COR-L47 (cell line): ENCODE data around the gene MDH1.
"Not testable (repeated sequence)": the region's sequence is repeated elsewhere in the genome, so short reads cannot be mapped to it uniquely, and the experiment has no call there.

Experiments used
- DNase-seq: peaks from one replicate; lab custom pipeline; 2025; lab: John Stamatoyannopoulos, UW

MDH1 gene

DNA sequence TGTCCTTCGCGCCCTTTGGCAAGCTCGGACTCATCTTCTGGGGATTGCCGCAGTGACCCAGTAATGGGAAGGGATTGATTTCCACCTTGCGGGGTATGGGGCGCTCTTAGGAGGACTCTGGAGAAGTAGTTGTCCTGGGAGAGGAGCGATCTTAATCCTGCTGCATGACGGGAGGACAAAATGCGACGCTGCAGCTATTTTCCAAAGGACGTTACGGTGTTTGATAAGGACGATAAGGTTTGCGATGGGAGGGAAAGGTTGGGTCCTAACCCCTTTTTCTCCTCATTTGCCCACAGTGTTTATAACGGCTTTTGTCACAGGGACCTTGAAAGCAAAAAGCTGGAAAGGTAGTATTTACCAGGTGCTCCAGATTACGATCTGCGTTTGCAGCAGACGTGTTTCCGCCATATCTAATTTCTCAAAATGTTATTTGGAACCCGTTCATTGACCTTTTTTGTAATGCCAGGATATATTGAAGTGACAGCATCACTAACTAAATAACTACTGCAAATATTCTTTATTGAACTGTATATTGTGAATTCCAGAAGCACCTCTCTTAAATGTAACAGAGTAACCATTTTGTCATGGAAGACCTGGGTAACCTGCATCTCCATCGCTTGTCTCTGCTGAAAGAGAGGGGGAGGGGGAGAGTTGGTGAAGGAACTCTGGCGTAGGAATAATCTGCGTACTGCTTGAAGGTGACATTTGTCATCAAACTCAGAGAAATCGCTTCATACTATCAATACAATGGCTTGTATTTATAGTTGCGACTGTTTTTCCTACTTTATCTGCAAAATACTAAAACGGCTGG is 590 bp downstream of the MDH1 start:
- peak; percentile 24 for DNase-seq

DNA sequence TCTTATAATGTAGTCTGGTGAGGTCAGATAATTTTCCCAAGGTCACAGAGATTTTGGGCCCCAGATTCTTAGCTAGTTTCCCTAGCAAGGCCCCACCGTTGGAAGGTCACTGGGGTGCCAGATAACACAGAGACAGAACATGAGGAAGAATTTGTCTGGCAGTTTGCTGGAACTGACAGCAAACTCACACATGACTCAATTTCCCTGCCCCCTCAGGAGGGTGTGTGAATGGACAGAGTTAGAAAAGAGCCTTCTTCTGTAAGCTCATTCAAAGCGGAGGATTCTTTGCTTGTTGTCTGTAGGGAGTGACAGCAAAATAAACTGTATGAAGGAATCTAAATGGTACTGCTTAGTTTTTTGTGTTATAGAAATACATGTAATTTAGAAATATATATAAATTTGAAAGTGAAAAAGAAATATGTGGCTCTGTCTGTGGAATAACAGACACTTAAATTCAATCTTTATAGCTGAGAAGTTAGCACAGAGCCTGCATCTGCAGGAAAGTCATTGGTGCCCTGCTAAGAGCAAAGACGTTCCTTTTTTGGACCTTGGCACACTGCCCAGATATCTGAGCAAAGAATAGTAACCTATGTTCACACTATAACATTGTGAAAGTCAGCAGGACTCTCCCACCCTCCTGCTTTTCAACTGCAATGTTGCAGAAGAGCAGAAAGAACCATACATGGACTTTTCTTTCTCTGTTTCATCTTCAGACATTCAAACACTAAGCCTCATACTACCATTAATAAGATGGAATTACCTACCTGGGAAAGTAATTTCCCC is 2.1 kb downstream of the MDH1 start:
- peak; percentile 39 for DNase-seq

DNA sequence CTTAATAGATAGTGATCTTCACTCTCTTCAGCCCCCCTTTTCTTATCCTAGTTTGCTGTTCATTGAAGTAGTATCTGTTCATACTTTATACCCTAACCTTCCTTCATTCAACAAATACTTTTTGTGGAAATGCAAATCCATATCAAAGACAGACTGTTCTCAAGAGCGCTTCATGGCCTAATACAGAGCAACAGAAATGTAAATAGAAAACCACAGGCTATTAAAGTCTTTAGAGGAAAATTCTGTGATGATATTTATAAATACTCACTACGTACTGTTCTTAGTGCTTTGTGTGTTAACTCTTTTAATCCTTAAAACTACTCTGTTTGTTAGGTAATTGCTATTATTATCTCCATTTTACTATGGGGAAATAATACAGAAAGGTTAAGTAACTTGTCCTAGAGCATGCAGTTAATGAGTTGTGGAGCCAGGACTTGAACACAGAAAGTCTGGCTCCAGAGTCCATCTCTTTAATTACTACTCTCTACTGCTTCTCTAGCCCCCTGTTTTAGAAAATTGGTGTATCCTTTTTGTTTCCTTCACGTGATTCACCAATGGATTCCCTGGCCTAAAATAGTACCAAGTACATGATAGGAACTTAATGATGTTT is 2.9 kb downstream of the MDH1 start:
- DNase-seq: no peak

DNA sequence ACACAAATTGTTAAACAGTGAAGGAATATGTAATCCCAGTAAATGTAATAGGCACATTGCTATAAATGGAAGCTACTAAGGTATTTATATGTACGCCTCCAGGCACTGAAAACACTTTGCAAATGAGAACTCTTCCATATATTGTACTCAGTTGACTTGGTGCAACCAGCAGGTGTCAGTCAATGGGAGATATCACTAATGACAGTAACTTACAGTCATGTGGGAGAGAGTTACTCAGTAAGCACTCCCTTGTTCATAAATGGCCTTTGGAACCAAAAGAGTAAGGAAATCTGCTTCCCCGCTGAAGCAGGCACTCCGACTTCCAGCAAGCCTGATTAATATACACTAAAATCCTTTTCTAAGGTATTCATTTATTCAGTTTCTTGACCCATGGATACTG is 5.9 kb downstream of the MDH1 start:
- no peak for DNase-seq

DNA sequence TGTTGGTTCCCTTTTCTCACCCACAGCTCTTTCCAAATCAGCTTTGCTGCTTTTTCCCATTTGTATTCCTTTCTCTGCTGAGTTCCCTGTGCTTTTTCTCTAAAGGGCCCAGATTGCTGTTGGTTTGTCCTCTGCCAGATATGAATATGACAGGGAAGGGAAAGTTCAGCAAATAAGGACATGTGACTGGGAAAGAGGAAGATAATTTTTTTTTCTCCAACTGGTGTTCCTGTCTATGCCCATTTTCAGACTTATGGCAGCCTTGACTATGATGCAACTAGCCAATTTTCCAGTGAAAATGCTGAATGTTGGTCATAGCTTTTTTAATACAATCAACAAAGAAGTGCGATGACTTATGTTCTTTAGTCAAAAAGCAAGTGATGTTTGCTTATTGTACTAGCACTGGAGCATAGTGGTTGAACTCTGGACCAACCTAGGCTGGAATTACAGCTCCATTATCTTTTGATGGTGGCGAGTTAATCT is 7.7 kb downstream of the MDH1 start:
- DNase-seq: no peak

DNA sequence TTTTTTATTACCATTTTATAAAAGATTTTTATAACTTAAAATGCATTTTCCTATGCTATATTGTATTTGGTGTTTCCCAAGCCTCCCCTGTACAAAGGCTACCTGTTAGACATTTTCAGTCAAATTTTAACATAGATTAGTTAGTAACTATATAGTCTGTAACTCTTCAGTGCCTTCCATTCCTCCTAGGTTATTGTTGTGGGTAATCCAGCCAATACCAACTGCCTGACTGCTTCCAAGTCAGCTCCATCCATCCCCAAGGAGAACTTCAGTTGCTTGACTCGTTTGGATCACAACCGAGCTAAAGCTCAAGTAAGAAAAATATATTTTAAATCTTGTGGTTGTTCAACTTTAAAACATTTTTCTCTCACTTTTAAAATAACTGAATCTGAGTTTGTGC is 10.2 kb downstream of the MDH1 start:
- no peak for DNase-seq

DNA sequence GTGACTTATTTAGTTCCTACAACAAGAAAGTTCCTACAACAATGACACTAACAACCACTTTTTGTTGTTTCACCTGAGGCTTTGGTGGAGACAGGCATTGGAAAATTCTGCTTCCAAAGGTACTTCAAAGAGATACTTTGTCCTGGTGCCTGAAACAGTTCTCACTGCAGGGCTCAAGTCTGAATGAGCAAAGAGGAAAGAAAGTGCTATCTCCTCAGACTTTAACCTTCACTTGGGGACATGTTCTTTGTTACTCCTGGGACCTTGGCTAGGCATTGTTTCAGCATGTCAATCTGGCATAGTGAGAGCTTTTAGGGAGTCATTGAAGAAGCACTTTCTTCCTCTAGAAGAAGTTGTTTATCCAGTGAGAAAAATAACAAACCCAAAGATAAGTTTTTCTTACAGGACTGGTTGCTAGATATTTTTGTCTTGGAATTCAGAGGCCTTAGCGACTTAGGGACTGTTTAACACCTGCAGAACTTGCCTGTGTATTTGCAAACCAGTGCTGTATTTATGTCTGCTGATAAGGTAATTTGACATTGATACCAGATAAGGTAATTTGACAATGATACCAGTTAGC is 12.2 kb downstream of the MDH1 start:
- DNase-seq: no peak

DNA sequence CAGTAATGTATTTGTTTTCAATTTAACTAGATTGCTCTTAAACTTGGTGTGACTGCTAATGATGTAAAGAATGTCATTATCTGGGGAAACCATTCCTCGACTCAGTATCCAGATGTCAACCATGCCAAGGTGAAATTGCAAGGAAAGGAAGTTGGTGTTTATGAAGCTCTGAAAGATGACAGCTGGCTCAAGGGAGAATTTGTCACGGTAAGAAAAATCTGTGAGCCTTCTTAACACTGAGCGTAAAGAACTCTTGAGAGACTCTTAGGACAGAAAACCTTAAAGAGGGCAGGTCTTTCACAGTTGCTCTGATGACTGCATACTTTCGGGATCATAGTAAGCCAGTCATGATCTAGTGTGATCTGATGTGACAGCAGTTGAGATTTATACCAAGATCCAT is 15.9 kb downstream of the MDH1 start:
- DNase-seq: no peak

DNA sequence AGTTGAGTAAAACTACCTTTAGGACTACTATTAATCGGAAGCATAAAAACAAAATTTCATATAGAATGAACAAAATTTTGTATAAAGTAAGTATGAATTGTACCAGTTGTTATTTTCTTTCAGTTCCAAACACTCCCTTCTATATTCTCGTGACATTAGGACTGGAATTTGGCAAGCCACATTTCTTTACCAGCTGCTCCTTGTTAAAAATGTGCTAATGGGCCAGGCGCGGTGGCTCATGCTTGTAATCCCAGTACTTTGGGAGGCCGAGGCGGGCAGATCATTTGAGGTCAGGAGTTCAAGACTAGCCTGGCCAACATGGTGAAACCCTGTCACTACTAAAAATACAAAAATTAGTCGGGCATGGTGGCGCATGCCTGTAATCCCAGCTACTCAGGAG is 20.1 kb downstream of the MDH1 start:
- not testable (repeated sequence) for DNase-seq

DNA sequence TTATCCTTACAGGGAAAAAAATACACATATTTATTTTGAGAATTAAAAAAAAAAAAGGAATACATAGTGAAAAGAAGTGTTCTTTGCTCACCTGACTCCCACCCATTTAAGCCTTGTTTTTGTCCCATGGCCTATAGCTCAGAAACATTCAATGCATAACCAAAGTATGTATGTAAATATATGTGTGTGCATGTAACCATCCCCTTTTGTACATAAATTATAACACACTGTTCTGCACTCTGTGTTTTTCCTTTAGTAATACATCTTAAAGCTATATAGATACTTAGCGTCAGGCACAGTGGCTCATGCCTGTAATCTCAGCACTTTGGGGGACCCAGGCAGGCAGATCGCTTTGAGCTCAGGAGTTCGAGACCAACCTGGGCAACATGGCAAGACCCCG is 21.8 kb downstream of the MDH1 start:
- DNase-seq: no peak

DNA sequence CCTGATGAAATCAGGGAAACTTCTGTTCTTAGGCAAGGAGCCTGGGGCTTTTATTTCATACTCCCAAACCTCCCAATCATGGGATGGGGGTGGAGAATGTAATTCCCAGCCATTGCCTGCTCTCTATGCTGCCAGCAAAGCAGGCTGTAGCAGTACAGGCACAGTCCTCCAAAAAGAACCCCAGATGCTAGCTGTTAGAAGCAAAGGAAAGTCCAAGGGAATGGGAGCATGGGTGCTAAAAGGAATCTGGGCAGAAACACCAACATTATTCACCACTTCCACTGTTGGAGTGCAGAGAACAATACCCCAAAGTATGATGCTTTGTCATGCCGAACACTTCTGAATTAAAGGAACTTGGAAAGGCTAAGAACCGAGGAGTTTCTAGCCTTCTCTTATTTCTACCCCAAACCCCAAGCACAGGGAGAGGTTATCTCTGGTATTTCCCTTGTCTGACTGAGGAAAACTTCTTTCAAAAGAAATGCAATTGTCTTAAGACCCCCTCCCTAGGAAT is 24.7 kb downstream of the MDH1 start:
- no peak for DNase-seq

DNA sequence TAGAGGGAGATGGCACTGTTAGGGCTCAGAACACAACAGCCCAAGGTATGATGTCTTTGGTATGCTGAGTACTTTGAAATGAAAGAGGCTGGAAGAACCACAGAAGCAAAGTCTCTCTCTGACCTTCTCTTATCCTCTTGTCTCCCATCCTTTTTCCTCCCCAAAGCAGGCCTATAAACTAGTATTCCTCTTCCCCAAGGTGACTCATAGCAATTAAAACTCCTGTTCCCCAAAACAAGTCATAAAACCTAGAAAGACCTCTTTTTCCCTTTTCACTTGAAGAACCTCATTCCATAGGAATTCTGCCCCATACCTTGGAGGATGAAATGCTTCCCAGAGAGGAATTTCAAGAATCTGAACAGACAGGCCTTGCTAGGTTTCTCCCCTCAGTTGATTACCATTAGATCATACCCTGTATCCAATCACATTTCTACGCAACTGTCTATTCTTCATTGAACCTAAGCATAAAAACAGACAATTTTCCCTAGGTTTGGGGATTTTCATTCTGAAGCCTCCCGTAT is 25.7 kb downstream of the MDH1 start:
- no peak for DNase-seq

DNA sequence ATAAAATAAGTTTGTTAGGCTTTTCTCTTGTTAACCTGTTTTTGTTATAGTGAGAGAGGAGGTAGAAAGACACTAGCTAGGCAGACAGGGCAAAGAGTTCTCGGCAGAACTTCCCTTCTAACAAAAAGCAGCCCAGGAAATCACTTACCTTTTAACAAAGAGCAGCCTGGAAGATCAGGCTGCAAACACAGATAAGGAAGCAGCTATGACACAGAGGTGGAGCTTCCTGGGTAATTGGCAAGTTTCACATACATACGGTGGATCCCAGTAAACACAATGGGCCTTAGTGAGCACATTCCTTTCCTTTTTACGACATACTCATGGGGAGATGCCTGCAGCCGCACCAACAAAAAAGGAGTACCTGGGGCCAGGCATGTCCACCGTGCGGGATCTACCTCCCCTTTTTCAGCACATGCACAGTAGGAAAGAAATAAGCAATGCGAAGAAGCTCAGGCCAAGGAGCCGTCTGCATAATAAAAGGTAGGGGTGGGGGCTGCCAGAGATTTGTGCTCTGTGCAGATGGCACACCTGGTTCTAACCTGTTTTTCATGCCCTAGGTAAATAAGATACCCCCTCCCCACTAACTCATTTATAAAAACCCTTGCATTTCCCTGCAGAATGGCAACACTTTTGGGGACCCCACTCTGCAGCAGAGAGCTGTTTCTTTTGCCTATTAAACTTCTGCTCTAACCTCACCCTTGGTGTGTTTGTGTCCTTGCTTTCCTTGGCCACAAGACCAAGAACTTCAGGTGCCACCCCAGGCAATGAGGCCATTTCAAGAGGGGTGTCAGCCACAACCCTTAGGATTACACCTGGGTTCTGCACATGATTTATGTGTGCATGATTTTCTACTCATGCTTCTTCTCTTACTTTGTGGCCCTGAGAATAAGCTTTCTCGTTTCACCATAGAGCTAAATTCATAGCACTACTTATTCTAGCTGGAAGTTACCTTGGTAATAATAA is 26.5 kb downstream of the MDH1 start:
- no peak for DNase-seq

DNA sequence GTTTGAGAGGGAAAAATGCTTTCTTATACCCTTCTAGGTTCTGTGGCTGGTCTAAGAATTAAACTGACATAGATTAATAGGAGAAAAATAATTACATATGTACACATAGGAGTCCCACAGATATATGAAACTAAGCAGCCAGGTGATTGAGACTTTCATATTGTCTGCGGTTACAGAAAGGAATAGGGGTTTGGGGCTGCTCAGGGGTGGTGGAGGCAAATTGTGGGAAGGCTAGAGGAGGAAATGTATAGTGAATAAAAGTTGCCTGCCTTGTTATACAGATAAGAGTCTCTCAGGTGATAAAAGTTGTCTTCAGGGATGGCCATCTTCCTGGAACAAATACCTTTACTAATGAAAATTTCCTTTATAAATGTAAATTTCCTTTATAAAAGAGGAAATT is 28.6 kb downstream of the MDH1 start:
- DNase-seq: no peak

DNA sequence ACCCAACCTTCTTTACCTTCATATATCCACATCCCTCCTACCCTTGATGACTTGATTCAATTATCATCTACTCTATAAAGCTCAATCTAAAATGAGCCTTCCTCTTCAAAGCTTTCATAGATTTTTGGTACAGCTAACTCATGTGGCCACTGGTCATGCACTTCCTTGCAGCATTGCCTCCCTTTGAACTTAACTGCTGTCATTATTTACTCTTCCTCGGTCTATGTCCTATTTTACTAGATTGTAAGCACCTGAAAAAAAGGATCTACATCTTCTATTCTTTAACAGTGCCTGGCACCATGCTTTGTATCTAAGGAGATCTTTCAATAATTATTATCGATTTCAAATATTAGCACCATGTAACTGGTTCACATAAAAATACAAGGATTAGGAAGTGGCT is 30.6 kb downstream of the MDH1 start:
- DNase-seq: no peak

DNA sequence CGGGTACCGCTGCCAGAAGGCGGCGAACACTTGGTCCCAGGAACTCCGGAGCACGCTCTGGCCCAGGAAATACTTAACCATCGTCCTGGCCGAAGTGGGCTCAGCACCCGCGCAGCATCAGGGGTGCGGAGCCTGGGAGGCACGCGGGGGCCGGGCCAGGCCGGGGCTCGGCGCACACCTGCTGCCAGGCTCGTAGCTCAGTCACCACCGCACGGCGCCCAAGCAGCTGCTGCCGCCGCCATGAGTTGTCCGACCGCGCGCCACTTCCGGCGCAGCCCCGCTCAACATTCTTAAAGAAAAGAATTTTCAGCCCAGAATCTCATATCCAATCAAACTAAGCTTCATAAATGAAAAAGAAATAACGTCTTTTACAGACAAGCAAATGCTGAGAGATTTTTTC is 34.0 kb downstream of the MDH1 start:
- DNase-seq: no peak

DNA sequence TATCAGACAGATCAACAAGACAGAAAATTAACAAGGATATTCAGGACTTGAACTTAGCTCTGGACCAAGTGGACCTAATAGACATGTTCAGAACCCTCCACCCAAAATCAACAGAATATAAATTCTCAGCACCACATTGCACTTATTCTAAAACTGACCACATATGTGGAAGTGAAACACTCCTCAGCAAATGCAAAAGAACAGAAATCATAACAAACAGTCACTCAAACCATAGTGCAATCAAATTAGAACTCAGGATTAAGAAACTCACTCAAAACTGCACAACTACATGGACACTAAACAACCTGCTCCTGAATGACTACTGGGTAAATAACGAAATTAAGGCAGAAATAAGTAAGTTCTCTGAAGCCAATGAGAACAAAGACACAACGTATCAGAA is 35.0 kb downstream of the MDH1 start:
- DNase-seq: not testable (repeated sequence)

DNA sequence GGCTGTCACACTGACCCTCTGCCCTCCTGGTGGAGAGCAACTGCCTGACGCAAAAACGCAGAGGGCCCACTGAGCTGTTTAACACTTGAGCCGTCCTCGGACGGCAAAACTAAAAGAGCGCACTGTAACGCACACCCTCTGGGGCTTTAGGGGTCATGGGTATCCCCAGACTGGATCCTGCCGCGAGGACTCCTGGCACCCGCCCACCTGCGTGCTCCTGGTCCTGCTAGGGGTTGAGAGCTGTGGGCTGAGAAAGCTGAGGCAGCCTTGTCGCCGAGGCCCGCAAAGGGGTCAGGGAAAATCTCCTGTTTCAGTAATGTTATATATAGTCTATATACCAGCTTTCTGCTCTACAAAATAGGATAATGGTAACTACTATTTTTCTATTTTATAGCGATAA is 39.1 kb downstream of the MDH1 start:
- DNase-seq: no peak

DNA sequence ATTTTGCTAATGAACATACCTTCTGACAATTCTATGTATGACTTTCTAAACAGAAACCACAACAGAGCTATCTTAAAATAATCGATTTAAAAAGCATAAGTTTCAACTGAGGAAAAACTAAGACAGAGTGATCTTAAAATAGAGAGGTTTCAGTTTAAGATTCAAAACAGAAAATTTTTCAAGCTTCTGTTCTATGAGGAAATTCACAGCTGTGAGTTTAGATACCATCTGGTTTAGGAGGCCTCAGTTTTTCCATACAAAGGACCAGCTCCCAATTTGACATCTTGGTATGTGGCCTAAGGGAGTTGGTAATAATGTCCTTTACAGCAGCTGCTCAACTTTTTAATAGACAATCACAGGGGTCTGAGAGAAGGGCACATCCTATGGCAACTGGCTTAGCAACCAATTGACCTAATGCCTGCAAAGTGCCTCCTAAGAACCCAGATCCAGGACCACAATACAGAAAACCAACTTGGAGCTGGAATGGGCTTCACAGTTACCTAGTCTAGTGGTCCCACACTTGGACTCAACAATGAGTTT is 39.7 kb downstream of the MDH1 start:
- DNase-seq: no peak

DNA sequence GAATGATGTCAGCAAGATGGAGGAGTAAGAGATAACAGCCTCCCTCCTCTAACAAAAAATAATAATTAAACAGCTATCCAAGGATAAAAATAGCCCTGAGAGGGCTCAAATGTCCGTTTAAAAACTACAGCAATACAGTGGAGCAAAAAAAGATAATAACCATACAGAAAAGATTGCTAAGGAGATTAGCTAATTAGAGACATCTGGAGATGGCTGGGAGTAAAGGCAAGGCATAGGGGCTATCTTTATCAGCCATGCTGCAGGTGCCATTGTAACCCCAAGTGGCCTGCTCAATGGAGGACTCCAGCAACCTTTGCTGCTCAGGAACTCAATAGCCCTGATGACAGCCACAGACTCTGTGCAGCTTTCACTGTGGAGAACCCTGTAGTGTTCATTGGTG is 42.7 kb downstream of the MDH1 start:
- no peak for DNase-seq

DNA sequence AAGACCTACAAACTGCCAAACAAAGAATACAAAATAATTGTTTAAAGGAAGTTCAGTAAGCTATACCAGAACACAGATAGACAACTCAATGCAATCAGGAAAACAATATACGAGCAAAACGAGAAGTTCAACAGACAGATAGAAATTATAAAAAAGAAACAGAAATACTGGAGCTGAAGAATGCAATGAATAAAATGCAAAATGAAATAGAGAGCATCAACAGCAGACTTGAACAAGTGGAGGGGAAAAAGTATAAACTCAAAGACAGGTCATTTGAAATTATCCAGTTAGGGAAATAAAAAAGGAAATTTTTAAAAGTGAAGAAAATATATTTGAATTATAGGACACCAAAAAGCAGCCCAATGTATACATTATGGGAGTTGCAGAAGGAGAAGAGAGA is 43.6 kb downstream of the MDH1 start:
- DNase-seq: no peak
